AG08396 (cell line): Measurements from ENCODE around the gene CWC22.
A peak's percentile ranks its signal among the peaks of the same experiment; 100 is the strongest.
"Not testable (repeated sequence)": the region's sequence is repeated elsewhere in the genome, so short reads cannot be mapped to it uniquely, and the experiment has no call there.

Experiments
- DNase-seq: peaks from one replicate; pipeline ENCODE4 v3.0.0; 2012; ENCODE audit warnings: low spot score, mixed read lengths

The CWC22 gene

GRCh38 chr2:180006781-180007579 is at the start of gene CWC22:
CWC22 (minus strand) TSS chr2:180007297; CDS start chr2:179993341, 13,956 bp downstream.
- peak; percentile 73 for DNase-seq

- DNase-seq: no peak
These were observed 49.4 kb upstream of the CWC22 start for GRCh38 chr2:180056367-180057118.

- DNase-seq: not testable (repeated sequence)
These were observed 47.5 kb upstream of the CWC22 start for GRCh38 chr2:180054576-180054975.

GRCh38 chr2:180050246-180050645 is 43.1 kb upstream of the CWC22 start:
- DNase-seq: no peak

- DNase-seq: no peak
These were observed 41.2 kb upstream of the CWC22 start for GRCh38 chr2:180048251-180048650.

- no peak for DNase-seq
These were observed 39.7 kb upstream of the CWC22 start for GRCh38 chr2:180046776-180047175.

- DNase-seq: no peak
These were observed 39.1 kb upstream of the CWC22 start for GRCh38 chr2:180046202-180046601.

- no peak for DNase-seq
These were observed 33.2 kb upstream of the CWC22 start for GRCh38 chr2:180040146-180040925.

- no peak for DNase-seq
These were observed 31.9 kb upstream of the CWC22 start for GRCh38 chr2:180038997-180039396.

GRCh38 chr2:180033993-180034894 is 27.1 kb upstream of the CWC22 start:
- DNase-seq: no peak

GRCh38 chr2:180029575-180029974 is 22.5 kb upstream of the CWC22 start:
- DNase-seq: no peak

GRCh38 chr2:180021850-180022249 is 14.8 kb upstream of the CWC22 start:
- DNase-seq: no peak

GRCh38 chr2:180017784-180018183 is 10.7 kb upstream of the CWC22 start:
- no peak for DNase-seq

GRCh38 chr2:180016937-180017336 is 9.8 kb upstream of the CWC22 start:
- DNase-seq: no peak

GRCh38 chr2:180015951-180016709 is 9.0 kb upstream of the CWC22 start:
- peak; percentile 28 for DNase-seq

- DNase-seq: peak; percentile 29
These were observed 5.4 kb upstream of the CWC22 start for GRCh38 chr2:180012523-180012922.

GRCh38 chr2:180010701-180011100 is 3.6 kb upstream of the CWC22 start:
- DNase-seq: no peak

- no peak for DNase-seq
These were observed 866 bp downstream of the CWC22 start for GRCh38 chr2:180006231-180006630.

GRCh38 chr2:180005465-180005864 is 1.6 kb downstream of the CWC22 start:
- not testable (repeated sequence) for DNase-seq

- DNase-seq: no peak
These were observed 2.4 kb downstream of the CWC22 start for GRCh38 chr2:180004731-180005130.

- no peak for DNase-seq
These were observed 3.5 kb downstream of the CWC22 start for GRCh38 chr2:180003559-180003958.
